Heart left ventricle (tissue), 16 donors: ENCODE data around the gene MTO1. TPM values are rescaled to one million over a fixed set of nuclear protein-coding genes. Genes with fewer than 3 reads are reported as not detected.
"Not testable (repeated sequence)": the region's sequence is repeated elsewhere in the genome, so short reads cannot be mapped to it uniquely, and the experiment has no call there.

Source experiments
- ATAC-seq, 4 donors: fragments of 200-7000 bp; cut with Tn5 transposase; one replicate each; pipeline ENCODE4 v1.9.1; 2020 to 2022; ENCODE audit warnings: moderate library complexity in 4 of 4, mild to moderate bottlenecking in 3 of 4, moderate number of reproducible peaks in 1 of 4
- DNase-seq, 5 donors: peaks; one replicate each; pipeline ENCODE4 v3.0.0-alpha.2; 2020
- H3K27ac ChIP-seq, 12 donors: fragments of 200-600 bp; sonication (generic) in 4 of 12; one replicate each; pipeline versions ENCODE4 v1.5.0 to v1.8.0; 2016 to 2022; ENCODE audit warnings: mild to moderate bottlenecking in 2 of 12
- H3K27me3 ChIP-seq, 9 donors: fragments of 200-600 bp; sonication (generic) in 2 of 9; one replicate each; pipeline versions ENCODE4 v1.5.1 to v1.8.0; 2016 to 2022; ENCODE audit warnings: mild to moderate bottlenecking in 3 of 9
- H3K36me3 ChIP-seq, 9 donors: fragments of 200-600 bp; sonication (generic) in 2 of 9; one replicate each; pipeline versions ENCODE4 v1.5.0 to v1.8.0; 2018 to 2022; ENCODE audit warnings: mild to moderate bottlenecking in 2 of 9
- H3K4me1 ChIP-seq, 12 donors: fragments of 200-600 bp; sonication (generic) in 4 of 12; one replicate each; pipeline versions ENCODE4 v1.5.0 to v1.8.0; 2016 to 2022; ENCODE audit warnings: mild to moderate bottlenecking in 3 of 12
- H3K4me3 ChIP-seq, 12 donors: fragments of 200-600 bp; sonication (generic) in 4 of 12; one replicate each; pipeline versions ENCODE4 v1.5.0 to v1.8.0; 2017 to 2022; ENCODE audit warnings: mild to moderate bottlenecking in 9 of 12, moderate library complexity in 4 of 12
- H3K9me3 ChIP-seq, 12 donors: fragments of 200-600 bp; sonication (generic) in 4 of 12; one replicate each; pipeline versions ENCODE4 v1.5.0 to v1.8.0; 2016 to 2022; ENCODE audit warnings: mild to moderate bottlenecking in 1 of 12
- CTCF ChIP-seq, 12 donors: fragments of 200-600 bp; sonication (generic) in 4 of 12; IDR thresholded peaks; one replicate each; pipeline versions ENCODE4 v1.5.0 to v1.8.0; 2018 to 2022; ENCODE audit warnings: antibody characterized with exemption in 12 of 12, mild to moderate bottlenecking in 5 of 12
- POLR2A ChIP-seq, 2 donors: fragments of 450-650 bp; IDR thresholded peaks; one replicate each; pipeline ENCODE4 v1.6.1; 2017; ENCODE audit warnings: antibody characterized with exemption in 2 of 2, mild to moderate bottlenecking in 2 of 2, moderate library complexity in 2 of 2
- WGBS, 4 donors: extraction: QIAGEN DNeasy Blood & Tissue Kit in 2 of 4; methylation state at CpG; one replicate each; pipeline versions ENCODE4 v1.1.5 to v1.1.7; 2013 to 2018; 5-methylcytosine and 5-hydroxymethylcytosine counted together
- intact Hi-C, 10 donors: fragments of 100-400 bp; cut with DNase I; formaldehyde crosslinking; loops; one replicate each; pipeline versions ENCODE4 v1.11.1 to v1.14.2; 2022
- polyA plus RNA-seq, 2 donors: library from polyadenylated mRNA; stranded (reverse); fragments of 200-250 nt; gene quantifications; one replicate each; pipeline ENCODE4 v1.2.3, GENCODE V29; 2013
- total RNA-seq, 9 donors: library from RNA; depleted of rRNA in 2 of 9; stranded (reverse); fragments of >200 nt in 2 of 9; fragmentation: NEBNext Ultra II Directional in 3 of 9; extraction: Animal tissue kit (Norgen Biotek cat#: 25700) in 3 of 9; gene quantifications; one replicate each; pipeline versions ENCODE4 v1.1.0 to v1.2.4, GENCODE V29; 2016 to 2023
- donor health status: ischemic (EF 13 %, LVEDD 7.1; RV severe dilation, severe dysfunction).
- donor health status: healthy with polysubstance abuse.
- donor health status: DM: no; HTN: yes; CAD: no.
- donor health status: DM: no; HTN: no; CAD: no.
- donor health status: ischemic (EF 25% LVEDD 6.9; RV normal size, moderate dysfunction).
- donor health status: ischemic (EF 25% LVEDD 5.7; RV mildly dilated, moderate dysfunction).
- donor health status: healthy.
- donor health status: DM: yes; HTN: yes; CAD: no.
- donor health status: ischemic (EF 35%, LVEDD 5.7; RV mildly dilated, moderate dysfunction).
- donor health status: nonischemic (EF 11% LVEDD 7.7; RV severe dilation, severe dysfunction).
- donor health status: DM: yes; HTN: yes; CAD: no.
- donor health status: PGD.
- donor health status: ischemic (EF 29% LVEDD 5.4; RV normal size, mild dysfunction).
- donor health status: nonischemic (EF 23%, LVEDD 6.1; RV moderate dilation, normal function).

The MTO1 gene
- total and polyA plus RNA-seq, 11 donors = 8.6 to 32.2 (median 23.0) TPM

DNA sequence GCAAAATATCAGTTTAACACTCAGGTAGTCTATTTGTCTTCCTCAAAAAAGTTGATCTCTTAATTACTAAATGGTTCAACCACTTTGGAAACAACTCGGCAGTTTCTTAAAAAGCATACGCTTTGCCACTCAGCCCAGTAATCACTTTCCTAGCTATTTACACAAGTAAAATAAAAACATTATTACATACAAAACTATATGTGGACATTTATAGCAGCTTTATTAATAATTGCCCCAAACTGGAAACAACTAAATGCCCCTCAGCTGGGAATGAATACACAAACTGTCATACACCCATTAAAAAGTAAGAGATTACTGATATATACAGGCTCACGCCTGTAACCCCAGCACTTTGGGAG is 51.9 kb downstream of the MTO1 start:
- WGBS, 4 donors = 79 to 89% (median 88%) methylated on average over 3 of the region's 3 CpGs
- no peaks in the 10 kb centered on the region for H3K27me3 ChIP-seq
- H3K9me3 ChIP-seq = no peaks in the 10 kb centered on the region
- H3K36me3 ChIP-seq = peaks cover 0 to 52% (median 39%) of the 10 kb centered on the region in 9 donors
- intact Hi-C loops = loop anchor here in 2 of 10 donors (5.0 to 10.0 kb wide), 2 partner anchors 99 to 221 kb away; no protein-coding TSS in a partner anchor
- ATAC-seq (no peak), DNase-seq (no peak)
- H3K27ac ChIP-seq = peak overlapping the region in 1 of 12 donors; percentile 18
- no peak overlapping the region for H3K4me3 ChIP-seq
- TF ChIP-seq CTCF (IDR thresholded peaks at IDR 0.05) (no peak), POLR2A (IDR thresholded peaks at IDR 0.05) (no peak)
- peaks cover 0 to 38% (median 19%) of the 10 kb centered on the region in 12 donors for H3K4me1 ChIP-seq

- H3K4me3 ChIP-seq = no peak overlapping the region
- H3K27me3 ChIP-seq = no peaks in the 10 kb centered on the region
- H3K36me3 ChIP-seq = peaks cover 0 to 64% (median 51%) of the 10 kb centered on the region in 9 donors
- DNase-seq = no peak
- intact Hi-C loops = loop anchor here (1.0 to 10.0 kb wide), 5 partner anchors 96 to 220 kb away; no protein-coding TSS in a partner anchor
- H3K27ac ChIP-seq = peak overlapping the region in 1 of 12 donors; percentile 25
- no peaks in the 10 kb centered on the region for H3K9me3 ChIP-seq
- no peak for TF ChIP-seq CTCF (IDR thresholded peaks at IDR 0.05)
- no peak for TF ChIP-seq POLR2A (IDR thresholded peaks at IDR 0.05)
- peaks cover 0 to 48% (median 30%) of the 10 kb centered on the region in 12 donors for H3K4me1 ChIP-seq
- no peak for ATAC-seq
- 64 to 73% (median 70%) methylated on average over 3 of the region's 3 CpGs for WGBS, 4 donors
Observed at GRCh38 chr6:73514746-73515110, 53.2 kb downstream of the MTO1 start.

- intact Hi-C loops = loop anchor here in 9 of 10 donors (1.0 to 10.0 kb wide), 4 partner anchors 95 to 220 kb away; no protein-coding TSS in a partner anchor
- Histone ChIP-seq H3K4me1 (peaks cover 0 to 48% (median 30%) of the 10 kb centered on the region in 12 donors), H3K27me3 (no peaks in the 10 kb centered on the region), H3K4me3 (no peak overlapping the region), H3K36me3 (peaks cover 0 to 64% (median 56%) of the 10 kb centered on the region in 9 donors), H3K9me3 (no peaks in the 10 kb centered on the region), H3K27ac (peak overlapping the region in 1 of 12 donors; percentile 25)
- DNase-seq (no peak), ATAC-seq (no peak)
- 46 to 57% (median 51%) methylated on average over 4 of the region's 4 CpGs for WGBS, 4 donors
- TF ChIP-seq CTCF (IDR thresholded peaks at IDR 0.05) (no peak), POLR2A (IDR thresholded peaks at IDR 0.05) (no peak)
Observed at GRCh38 chr6:73515204-73515655, 53.7 kb downstream of the MTO1 start.

DNA sequence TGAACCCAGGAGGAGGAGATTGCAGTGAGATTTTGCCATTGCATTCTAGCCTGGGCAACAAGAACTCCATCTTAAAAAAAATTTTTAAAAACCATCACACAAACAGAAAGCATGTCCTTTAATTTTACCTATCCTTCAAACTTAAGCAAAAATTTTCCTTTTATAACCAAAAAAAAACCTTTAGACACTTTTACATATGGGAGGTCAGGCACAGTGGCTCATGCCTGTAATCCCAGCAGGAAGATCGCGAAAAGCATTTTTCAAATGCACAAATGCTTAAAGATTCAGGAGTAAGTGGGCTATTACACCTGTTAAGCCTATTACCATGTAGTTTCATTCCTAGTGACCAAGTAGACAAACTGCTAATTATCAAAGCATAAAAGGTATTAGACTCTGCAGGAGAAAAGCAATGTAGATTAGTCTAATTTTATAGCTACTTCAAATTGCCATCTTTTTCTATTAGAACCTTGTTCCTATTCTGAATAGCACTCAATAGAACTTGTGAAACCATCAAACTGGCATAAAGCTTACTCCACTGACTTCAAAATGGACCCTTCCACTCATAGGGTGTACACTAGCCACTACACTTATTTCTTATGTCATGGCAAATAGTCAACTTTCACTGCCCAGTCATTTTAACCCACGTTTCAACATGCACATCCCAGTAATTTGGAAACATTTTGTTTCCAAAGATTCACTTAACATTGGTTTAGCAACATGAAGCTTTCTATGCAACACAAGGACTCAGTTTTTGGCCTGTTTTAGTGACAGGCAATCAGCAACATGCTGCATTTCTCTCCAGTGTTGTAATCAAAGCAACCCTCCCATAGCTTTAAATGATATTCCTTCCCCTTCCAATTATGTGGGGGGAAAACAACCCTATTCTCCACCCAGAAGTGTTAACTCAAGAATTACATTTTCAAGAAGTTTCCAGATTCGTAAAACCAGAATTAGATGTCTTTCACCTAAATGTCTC is 55.3 kb downstream of the MTO1 start:
- Histone ChIP-seq H3K9me3 (no peaks in the 10 kb centered on the region), H3K27ac (peak overlapping the region in 3 of 12 donors; percentile 6 to 35 (median 33)), H3K27me3 (peaks cover 0 to 11% (median 0%) of the 10 kb centered on the region in 9 donors), H3K4me1 (peaks cover 0 to 49% (median 30%) of the 10 kb centered on the region in 12 donors), H3K4me3 (peak overlapping the region in 4 of 12 donors; percentile 0 to 32 (median 11)), H3K36me3 (peaks cover 2 to 64% (median 54%) of the 10 kb centered on the region in 9 donors)
- intact Hi-C loops = loop anchor here in 2 of 10 donors (1.0 to 10.0 kb wide), 3 partner anchors 93 to 218 kb away; no protein-coding TSS in a partner anchor
- TF ChIP-seq CTCF (IDR thresholded peaks at IDR 0.05) = no peak
- no peak for TF ChIP-seq POLR2A (IDR thresholded peaks at IDR 0.05)
- 65 to 84% (median 75%) methylated on average over 4 of the region's 4 CpGs for WGBS, 4 donors
- no peak for ATAC-seq
- no peak for DNase-seq

DNA sequence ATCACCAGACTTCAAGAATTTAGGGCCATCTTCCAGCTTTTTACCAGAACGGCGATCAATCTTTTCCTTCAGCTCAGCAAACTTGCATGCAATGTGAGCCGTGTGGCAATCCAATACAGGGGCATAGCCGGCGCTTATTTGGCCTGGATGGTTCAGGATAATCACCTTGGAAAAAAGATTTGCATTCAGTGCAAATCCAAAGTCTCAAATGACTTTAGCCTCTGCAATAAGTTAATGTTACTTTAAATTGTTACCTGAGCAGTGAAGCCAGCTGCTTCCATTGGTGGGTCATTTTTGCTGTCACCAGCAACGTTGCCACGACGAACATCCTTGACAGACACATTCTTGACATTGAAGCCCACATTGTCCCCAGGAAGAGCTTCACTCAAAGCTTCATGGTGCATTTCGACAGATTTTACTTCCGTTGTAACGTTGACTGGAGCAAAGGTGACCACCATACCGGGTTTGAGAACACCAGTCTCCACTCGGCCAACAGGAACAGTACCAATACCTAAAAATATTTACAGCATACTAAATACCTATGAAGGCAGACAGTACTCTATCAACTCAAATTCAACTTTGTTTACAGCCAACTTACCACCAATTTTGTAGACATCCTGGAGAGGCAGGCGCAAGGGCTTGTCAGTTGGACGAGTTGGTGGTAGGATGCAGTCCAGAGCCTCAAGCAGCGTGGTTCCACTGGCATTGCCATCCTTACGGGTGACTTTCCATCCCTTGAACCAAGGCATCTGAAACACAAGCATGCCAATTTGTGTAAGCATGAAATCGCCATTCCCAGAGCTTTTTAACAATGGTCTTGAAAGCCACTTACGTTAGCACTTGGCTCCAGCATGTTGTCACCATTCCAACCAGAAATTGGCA is 56.8 kb downstream of the MTO1 start:
- ATAC-seq, H3K9me3 ChIP-seq, DNase-seq: not testable (repeated sequence)
- Histone ChIP-seq H3K4me1 (peaks cover 0 to 63% (median 40%) of the 10 kb centered on the region in 12 donors), H3K4me3 (peak overlapping the region in 9 of 12 donors; percentile 17 to 99 (median 69)), H3K27ac (peak overlapping the region in 5 of 12 donors; percentile 30 to 99 (median 55)), H3K36me3 (peaks cover 2 to 59% (median 52%) of the 10 kb centered on the region in 9 donors), H3K27me3 (peaks cover 0 to 21% (median 0%) of the 10 kb centered on the region in 9 donors)
- WGBS, 4 donors = 29 to 39% (median 33%) methylated on average over 15 to 19 of the region's 19 CpGs
- intact Hi-C loops = loop anchor here in 2 of 10 donors (5.0 to 10.0 kb wide), 2 partner anchors 214 to 216 kb away; no protein-coding TSS in a partner anchor
